ENCODE results near the gene ZC3H12A.

ZC3H12A gene

GRCh38 chr1:37484325-37485051 is 10.1 kb downstream of the ZC3H12A start:
- Histone ChIP-seq H3K27ac (ENCODE audit: extremely low read depth, low read depth, low read length) (no peak overlapping the region), H3K36me3 (ENCODE audit: control insufficient read depth in 2 of 2, insufficient read depth in 1 of 2, low read length in 2 of 2) (peaks cover 4 to 83% of the 10 kb centered on the region in 2 experiments; a peak in 2 of 3 replicates), H3K9me3 (ENCODE audit: control insufficient read depth, insufficient read depth, low read depth, low read length) (no peaks in the 10 kb centered on the region), H3K4me1 (ENCODE audit: control insufficient read depth, insufficient read depth, low read length) (no peaks in the 10 kb centered on the region), H3K4me3 (ENCODE audit: low read depth, low read length) (no peak overlapping the region)
- CTCF ChIA-PET, result interaction anchor here (0.6 to 7.7 kb wide), 4 partner anchors 10 to 183 kb away, joined by 3 to 154 read pairs (median 65); partner anchors contain the start of gene ZC3H12A
- POLR2A ChIA-PET, result interaction anchor here (5.8 kb wide), 1 partner anchor 9 kb away, joined by 43 read pairs; the partner anchor contains the start of gene ZC3H12A
- TF ChIP-seq ZNF239 (tag by site-specific recombination; IDR thresholded peaks at IDR 0.05) (no peak), ZNF48 (tag by site-specific recombination; IDR thresholded peaks at IDR 0.05) (no peak), ZNF112 (tag by site-specific recombination; IDR thresholded peaks at IDR 0.05) (no peak), HIC1 (tag by site-specific recombination; IDR thresholded peaks at IDR 0.05) (no peak), HOXA7 (CRISPR knock-in tag; IDR thresholded peaks at IDR 0.05; ENCODE audit: borderline replicate concordance) (no peak), SP3 (tag by site-specific recombination; IDR thresholded peaks at IDR 0.05) (no peak), EGR2 (tag by site-specific recombination; IDR thresholded peaks at IDR 0.05; ENCODE audit: low read depth) (no peak), OSR2 (tag by site-specific recombination; IDR thresholded peaks at IDR 0.05) (no peak), ZNF211 (tag by site-specific recombination; IDR thresholded peaks at IDR 0.05; ENCODE audit: low read depth) (no peak)

GRCh38 chr1:37485902-37486679 is 11.7 kb downstream of the ZC3H12A start:
- Histone ChIP-seq H3K27ac (ENCODE audit: extremely low read depth, low read depth, low read length) (no peak overlapping the region), H3K4me3 (ENCODE audit: low read depth, low read length) (no peak overlapping the region), H3K36me3 (ENCODE audit: control insufficient read depth in 2 of 2, insufficient read depth in 1 of 2, low read length in 2 of 2) (peaks cover 5 to 76% of the 10 kb centered on the region in 2 experiments; a peak in 2 of 3 replicates), H3K4me1 (ENCODE audit: control insufficient read depth, insufficient read depth, low read length) (no peaks in the 10 kb centered on the region), H3K9me3 (ENCODE audit: control insufficient read depth, insufficient read depth, low read depth, low read length) (no peaks in the 10 kb centered on the region)
- TF ChIP-seq ZBTB7A (tag by site-specific recombination; IDR thresholded peaks at IDR 0.05; ENCODE audit: low read depth), result no peak
- POLR2A ChIA-PET, result interaction anchor here (0.9 to 5.8 kb wide), 5 partner anchors 11 to 204 kb away, joined by 3 to 43 read pairs (median 4); partner anchors contain the start of genes MEAF6 and ZC3H12A
- CTCF ChIA-PET, result interaction anchor here (0.5 to 7.7 kb wide), 14 partner anchors 11 to 1469 kb away, joined by 3 to 154 read pairs (median 9); partner anchors contain the start of gene ZC3H12A

- CTCF ChIA-PET, result interaction anchor here (0.5 to 7.7 kb wide), 31 partner anchors 12 to 1468 kb away, joined by 3 to 154 read pairs (median 5); partner anchors contain the start of genes GNL2, MEAF6 and ZC3H12A
- no peaks in the 10 kb centered on the region for H3K4me1 ChIP-seq (ENCODE audit: control insufficient read depth, insufficient read depth, low read length)
- no peak overlapping the region for H3K27ac ChIP-seq (ENCODE audit: extremely low read depth, low read depth, low read length)
- H3K9me3 ChIP-seq (ENCODE audit: control insufficient read depth, insufficient read depth, low read depth, low read length), result no peaks in the 10 kb centered on the region
- H3K36me3 ChIP-seq (ENCODE audit: control insufficient read depth in 2 of 2, insufficient read depth in 1 of 2, low read length in 2 of 2), result peaks cover 8 to 70% of the 10 kb centered on the region in 2 experiments; a peak in 2 of 3 replicates
- POLR2A ChIA-PET, result interaction anchor here (0.8 to 5.8 kb wide), 10 partner anchors 8 to 204 kb away, joined by 3 to 43 read pairs (median 4); partner anchors contain the start of genes MEAF6 and ZC3H12A
- no peak overlapping the region for H3K4me3 ChIP-seq (ENCODE audit: low read depth, low read length)
- TF ChIP-seq ZNF354C (tag by site-specific recombination; IDR thresholded peaks at IDR 0.05; ENCODE audit: borderline replicate concordance, low read depth) (no peak), ZFP69B (tag by site-specific recombination; IDR thresholded peaks at IDR 0.05) (no peak), SP2 (tag by site-specific recombination; IDR thresholded peaks at IDR 0.05) (no peak), ZNF449 (tag by site-specific recombination; IDR thresholded peaks at IDR 0.05) (peak; percentile 50; the same call in 1 of the 2 replicates), MEIS1 (CRISPR knock-in tag; IDR thresholded peaks at IDR 0.05; ENCODE audit: borderline replicate concordance) (no peak), CTCF (tag by site-specific recombination; IDR thresholded peaks at IDR 0.05) (peak; percentile 87), ZNF654 (tag by site-specific recombination; IDR thresholded peaks at IDR 0.05; ENCODE audit: low read depth) (peak; percentile 57), ZNF335 (tag by site-specific recombination; conservative IDR thresholded peaks at IDR 0.05) (peak; percentile 41; the same call in 1 of the 2 replicates), KLF1 (tag by site-specific recombination; IDR thresholded peaks at IDR 0.05) (peak; percentile 67), ZNF404 (tag by site-specific recombination; IDR thresholded peaks at IDR 0.05) (no peak), ZBTB48 (tag by site-specific recombination; IDR thresholded peaks at IDR 0.05) (no peak), ZNF747 (tag by site-specific recombination; IDR thresholded peaks at IDR 0.05) (no peak)
Measured at GRCh38 chr1:37486680-37487618, 12.6 kb downstream of the ZC3H12A start.
